Metanephros (tissue), 1 donor: ENCODE data around the gene HMX3. TPM values are rescaled to one million over a fixed set of nuclear protein-coding genes. Genes with fewer than 3 reads are reported as not detected.

Source experiments
- total RNA-seq: library from RNA; depleted of rRNA; stranded (reverse); fragments of >200 nt; gene quantifications from one replicate; pipeline ENCODE4 v1.2.3, GENCODE V29; 2014

The HMX3 gene
- 0.82 TPM for total RNA-seq

GRCh38 chr10:123135415-123136141 is at the start of gene HMX3:
TSS of gene HMX3 (plus strand) at chr10:123135970. CDS start at chr10:123136051, 81 bp downstream.

GRCh38 chr10:123147635-123148413 is 12.1 kb downstream of the HMX3 start, which contains the start of gene HMX2:
TSS of gene HMX2 (plus strand) at chr10:123148136. CDS start at chr10:123148379, 243 bp downstream.

GRCh38 chr10:123154092-123154710 is 18.4 kb downstream of the HMX3 start, which contains the start of gene BUB3:
TSS of gene BUB3 (plus strand) at chr10:123154402. CDS start at chr10:123154918, 516 bp downstream.

Other genes starting within 250 kb of the HMX3 start
- not detected for gene FAM24A, start 225.4 kb upstream of the HMX3 start, total RNA-seq
- 9.9 TPM for gene C10orf88, start 181.7 kb upstream of the HMX3 start, total RNA-seq
- gene PSTK, start 155.6 kb upstream of the HMX3 start, total RNA-seq, result 6.9 TPM
- 10.5 TPM for gene IKZF5, start 127.2 kb upstream of the HMX3 start, total RNA-seq
- 18.1 TPM for gene ACADSB, start 127.0 kb upstream of the HMX3 start, total RNA-seq
- gene HMX2, start 12.2 kb downstream of the HMX3 start, total RNA-seq, result 0.99 TPM
- 177 TPM for gene BUB3, start 18.4 kb downstream of the HMX3 start, total RNA-seq